ENCODE measurements around the gene TBC1D1.

GRCh38 chr4:38132107-38132673 is 241.3 kb downstream of the TBC1D1 start:
- TF ChIP-seq POLR2AphosphoS5 (IDR thresholded peaks at IDR 0.05; ENCODE audit: low read depth, low read length) (no peak), SIN3A (IDR thresholded peaks at IDR 0.05; ENCODE audit: borderline replicate concordance, insufficient read depth, low read length) (no peak), REST (IDR thresholded peaks at IDR 0.05; ENCODE audit: insufficient read depth in 1 of 2, low read depth in 2 of 2, low read length in 2 of 2) (peak in 1 of 2 experiments; percentile 45; a peak in 1 of 4 replicates), TAF1 (IDR thresholded peaks at IDR 0.05; ENCODE audit: borderline replicate concordance, insufficient read depth, low read length) (no peak), FOXP2 (optimal IDR thresholded peaks at IDR 0.05; ENCODE audit: borderline replicate concordance, extremely low read depth, extremely low read length, insufficient read depth) (no peak)
